DMS53 treated with DMSO at 0.1 percent for 48 hours (cell line): ENCODE results near the gene CTNNA3.

ENCODE experiments used
- DNase-seq: peaks from one replicate; lab custom pipeline; 2025; ENCODE audit not compliant: unreplicated experiment; lab: John Stamatoyannopoulos, UW

The CTNNA3 gene

GRCh38 chr10:67331121-67331910, 364.7 kb downstream of the CTNNA3 start:
- DNase-seq = no peak

- no peak for DNase-seq
These were observed 368.1 kb downstream of the CTNNA3 start for GRCh38 chr10:67327626-67328535.

- DNase-seq = no peak
These were observed 376.0 kb downstream of the CTNNA3 start for GRCh38 chr10:67319976-67320375.

GRCh38 chr10:67308912-67309311, 387.1 kb downstream of the CTNNA3 start:
- no peak for DNase-seq

GRCh38 chr10:67306588-67307205, 389.3 kb downstream of the CTNNA3 start:
- DNase-seq = peak; percentile 46

GRCh38 chr10:67302701-67303100, 393.3 kb downstream of the CTNNA3 start:
- no peak for DNase-seq

GRCh38 chr10:67299761-67300160, 396.2 kb downstream of the CTNNA3 start:
- no peak for DNase-seq

GRCh38 chr10:67297637-67298181, 398.3 kb downstream of the CTNNA3 start:
- DNase-seq = no peak

- no peak for DNase-seq
These were observed 399.1 kb downstream of the CTNNA3 start for GRCh38 chr10:67296926-67297325.

- DNase-seq = no peak
These were observed 407.1 kb downstream of the CTNNA3 start for GRCh38 chr10:67288688-67289410.

- DNase-seq = no peak
These were observed 411.4 kb downstream of the CTNNA3 start for GRCh38 chr10:67284589-67284988.

GRCh38 chr10:67282871-67283270, 413.1 kb downstream of the CTNNA3 start:
- DNase-seq = no peak

- DNase-seq = no peak
These were observed 415.6 kb downstream of the CTNNA3 start for GRCh38 chr10:67280405-67280804.

GRCh38 chr10:67277402-67277801, 418.6 kb downstream of the CTNNA3 start:
- DNase-seq = no peak

- no peak for DNase-seq
These were observed 426.2 kb downstream of the CTNNA3 start for GRCh38 chr10:67269828-67270227.

- no peak for DNase-seq
These were observed 427.8 kb downstream of the CTNNA3 start for GRCh38 chr10:67268146-67268545.

- DNase-seq = no peak
These were observed 433.3 kb downstream of the CTNNA3 start for GRCh38 chr10:67262675-67263074.

- DNase-seq = no peak
These were observed 434.6 kb downstream of the CTNNA3 start for GRCh38 chr10:67261300-67261797.

GRCh38 chr10:67259319-67259929, 436.6 kb downstream of the CTNNA3 start:
- peak; percentile 19 for DNase-seq
